Activated CD4-positive, alpha-beta memory T cell treated with anti-CD3 and anti-CD28 coated beads, Interleukin-2, amount 10 ng/mL, durations not matched to agents 7 days and 5 days (primary cell): Measurements from ENCODE around the gene LIMA1. TPM values are rescaled to one million over a fixed set of nuclear protein-coding genes. Genes with fewer than 3 reads are reported as not detected.

Source experiments
- CTCF ChIA-PET: fragments of 350-600 bp; sonication (Branson Sonifier 250); formaldehyde crosslinking; loops from one replicate; lab custom pipeline; 2021; ENCODE audit warnings: antibody characterized with exemption, inconsistent platforms; lab: Charles Lee
- POLR2A ChIA-PET: fragments of 350-600 bp; sonication (Branson Sonifier 250); formaldehyde crosslinking; loops from one replicate; lab custom pipeline; 2021; ENCODE audit warnings: antibody characterized with exemption; lab: Charles Lee
- DNase-seq: peaks from one replicate; pipeline ENCODE4 v3.0.0-alpha.2; 2020
- H3K27ac Mint-ChIP-seq: one replicate; pipeline ENCODE4 v1.8.0; 2021; ENCODE audit warnings: mild to moderate bottlenecking, mixed read lengths
- H3K27me3 Mint-ChIP-seq: one replicate; pipeline ENCODE4 v1.8.0; 2021; ENCODE audit warnings: mixed read lengths
- H3K36me3 Mint-ChIP-seq: one replicate; pipeline ENCODE4 v1.8.0; 2021; ENCODE audit warnings: low read depth, mixed read lengths
- H3K4me1 Mint-ChIP-seq: one replicate; pipeline ENCODE4 v1.8.0; 2021; ENCODE audit warnings: mixed read lengths
- H3K4me3 Mint-ChIP-seq: one replicate; pipeline ENCODE4 v1.8.0; 2021; ENCODE audit warnings: mild to moderate bottlenecking, mixed read lengths
- H3K9me3 Mint-ChIP-seq: one replicate; pipeline ENCODE4 v1.8.0; 2021; ENCODE audit warnings: mixed read lengths
- total RNA-seq, 2 experiments: library from RNA; stranded (reverse); gene quantifications; one replicate each; pipeline ENCODE4 v1.2.3, GENCODE V29; 2021

Gene LIMA1
- total RNA-seq, 2 experiments from 2014 or later = 59.4 to 59.9 TPM

GRCh38 chr12:50187084-50187900, 96.0 kb downstream of the LIMA1 start:
- DNase-seq = peak; percentile 33
- peaks cover 63% of the 10 kb centered on the region for H3K4me1 Mint-ChIP-seq
- no peaks in the 10 kb centered on the region for H3K9me3 Mint-ChIP-seq
- no peaks in the 10 kb centered on the region for H3K27me3 Mint-ChIP-seq
- ChIA-PET CTCF (interaction anchor here (0.6 to 4.3 kb wide), 9 partner anchors 10 to 148 kb away, joined by 3 to 20 read pairs (median 3); partner anchors contain the start of genes CERS5, COX14 and SMARCD1), POLR2A (interaction anchor here (0.7 to 5.2 kb wide), 9 partner anchors 11 to 75 kb away, joined by 3 to 26 read pairs (median 5); partner anchors contain the start of genes CERS5 and COX14)
- peaks cover 53% of the 10 kb centered on the region for H3K36me3 Mint-ChIP-seq
- peak overlapping the region; percentile 82 for H3K27ac Mint-ChIP-seq
- H3K4me3 Mint-ChIP-seq = no peak overlapping the region

GRCh38 chr12:50186681-50187080, 96.6 kb downstream of the LIMA1 start:
- Mint-ChIP-seq H3K4me1 (peaks cover 63% of the 10 kb centered on the region), H3K27ac (peak overlapping the region; percentile 82), H3K4me3 (no peak overlapping the region), H3K36me3 (peaks cover 52% of the 10 kb centered on the region), H3K27me3 (no peaks in the 10 kb centered on the region), H3K9me3 (no peaks in the 10 kb centered on the region)
- ChIA-PET POLR2A (interaction anchor here (1.1 to 5.2 kb wide), 7 partner anchors 11 to 75 kb away, joined by 3 to 26 read pairs (median 7); partner anchors contain the start of genes CERS5 and COX14), CTCF (interaction anchor here (2.0 to 4.3 kb wide), 2 partner anchors 11 to 75 kb away, joined by 13 to 20 read pairs; partner anchors contain the start of gene COX14)
- DNase-seq = no peak

GRCh38 chr12:50185970-50186663, 97.2 kb downstream of the LIMA1 start:
- ChIA-PET POLR2A (interaction anchor here (0.7 to 5.2 kb wide), 11 partner anchors 10 to 97 kb away, joined by 3 to 26 read pairs (median 3); partner anchors contain the start of genes CERS5, COX14 and LIMA1), CTCF (interaction anchor here (4.3 kb wide), 1 partner anchor 10 kb away, joined by 20 read pairs; no protein-coding TSS in a partner anchor)
- Mint-ChIP-seq H3K27me3 (no peaks in the 10 kb centered on the region), H3K4me1 (peaks cover 61% of the 10 kb centered on the region), H3K36me3 (peaks cover 55% of the 10 kb centered on the region), H3K27ac (peak overlapping the region; percentile 82), H3K4me3 (no peak overlapping the region), H3K9me3 (no peaks in the 10 kb centered on the region)
- no peak for DNase-seq

GRCh38 chr12:50185301-50185895, 97.9 kb downstream of the LIMA1 start:
- ChIA-PET POLR2A (interaction anchor here (0.7 to 5.2 kb wide), 7 partner anchors 10 to 100 kb away, joined by 3 to 26 read pairs (median 3); partner anchors contain the start of genes CERS5, LIMA1 and SMARCD1), CTCF (interaction anchor here (1.8 to 4.3 kb wide), 2 partner anchors 9 to 74 kb away, joined by 8 to 20 read pairs; partner anchors contain the start of gene COX14)
- H3K9me3 Mint-ChIP-seq = no peaks in the 10 kb centered on the region
- H3K4me3 Mint-ChIP-seq = no peak overlapping the region
- H3K36me3 Mint-ChIP-seq = peaks cover 55% of the 10 kb centered on the region
- H3K4me1 Mint-ChIP-seq = peaks cover 57% of the 10 kb centered on the region
- H3K27ac Mint-ChIP-seq = peak overlapping the region; percentile 82
- DNase-seq = no peak
- H3K27me3 Mint-ChIP-seq = no peaks in the 10 kb centered on the region

GRCh38 chr12:50184261-50184660, 99.1 kb downstream of the LIMA1 start:
- POLR2A ChIA-PET = no interaction called here
- no peaks in the 10 kb centered on the region for H3K27me3 Mint-ChIP-seq
- no peak overlapping the region for H3K27ac Mint-ChIP-seq
- no peaks in the 10 kb centered on the region for H3K9me3 Mint-ChIP-seq
- CTCF ChIA-PET = interaction anchor here (0.6 to 1.8 kb wide), 4 partner anchors 52 to 617 kb away, joined by 3 to 9 read pairs (median 7); partner anchors contain the start of gene COX14
- peaks cover 51% of the 10 kb centered on the region for H3K4me1 Mint-ChIP-seq
- DNase-seq = no peak
- no peak overlapping the region for H3K4me3 Mint-ChIP-seq
- peaks cover 53% of the 10 kb centered on the region for H3K36me3 Mint-ChIP-seq

- ChIA-PET CTCF (interaction anchor here (0.9 to 1.6 kb wide), 3 partner anchors 8 to 132 kb away, joined by 3 to 6 read pairs (median 5); no protein-coding TSS in a partner anchor), POLR2A (interaction anchor here (0.9 to 1.6 kb wide), 2 partner anchors 38 to 40 kb away, joined by 3 read pairs; no protein-coding TSS in a partner anchor)
- H3K27me3 Mint-ChIP-seq = no peaks in the 10 kb centered on the region
Observed at GRCh38 chr12:50182461-50182860, 100.9 kb downstream of the LIMA1 start.

GRCh38 chr12:50181691-50182090, 101.6 kb downstream of the LIMA1 start:
- no peaks in the 10 kb centered on the region for H3K9me3 Mint-ChIP-seq
- peaks cover 57% of the 10 kb centered on the region for H3K36me3 Mint-ChIP-seq
- no peaks in the 10 kb centered on the region for H3K27me3 Mint-ChIP-seq
- no peak overlapping the region for H3K27ac Mint-ChIP-seq
- CTCF ChIA-PET = interaction anchor here (0.8 to 1.6 kb wide), 7 partner anchors 9 to 133 kb away, joined by 3 to 6 read pairs (median 5); no protein-coding TSS in a partner anchor
- POLR2A ChIA-PET = interaction anchor here (0.5 kb wide), 1 partner anchor 112 kb away, joined by 3 read pairs; no protein-coding TSS in a partner anchor
- no peak overlapping the region for H3K4me3 Mint-ChIP-seq
- peaks cover 25% of the 10 kb centered on the region for H3K4me1 Mint-ChIP-seq
- no peak for DNase-seq

More at GRCh38 chr12:50182461-50182860, 100.9 kb downstream of the LIMA1 start:
- no peak for DNase-seq
- Mint-ChIP-seq H3K36me3 (peaks cover 54% of the 10 kb centered on the region), H3K9me3 (no peaks in the 10 kb centered on the region), H3K4me1 (peaks cover 33% of the 10 kb centered on the region), H3K27ac (no peak overlapping the region), H3K4me3 (no peak overlapping the region)

GRCh38 chr12:50175716-50176026, 107.6 kb downstream of the LIMA1 start:
- POLR2A ChIA-PET = interaction anchor here (0.7 to 0.9 kb wide), 2 partner anchors 10 to 11 kb away, joined by 3 read pairs; no protein-coding TSS in a partner anchor
- H3K27ac Mint-ChIP-seq = no peak overlapping the region
- no peaks in the 10 kb centered on the region for H3K4me1 Mint-ChIP-seq
- no peak overlapping the region for H3K4me3 Mint-ChIP-seq
- CTCF ChIA-PET = interaction anchor here (0.6 to 6.1 kb wide), 28 partner anchors 9 to 208 kb away, joined by 3 to 66 read pairs (median 5); partner anchors contain the start of genes CERS5, COX14 and SMARCD1
- no peak for DNase-seq
- no peaks in the 10 kb centered on the region for H3K27me3 Mint-ChIP-seq
- H3K36me3 Mint-ChIP-seq = peaks cover 27% of the 10 kb centered on the region
- no peaks in the 10 kb centered on the region for H3K9me3 Mint-ChIP-seq

GRCh38 chr12:50174971-50175715, 108.2 kb downstream of the LIMA1 start:
- Mint-ChIP-seq H3K36me3 (peaks cover 27% of the 10 kb centered on the region), H3K27ac (no peak overlapping the region), H3K9me3 (no peaks in the 10 kb centered on the region), H3K27me3 (no peaks in the 10 kb centered on the region), H3K4me3 (no peak overlapping the region), H3K4me1 (peaks cover 2% of the 10 kb centered on the region)
- POLR2A ChIA-PET = interaction anchor here (0.7 kb wide), 1 partner anchor 10 kb away, joined by 3 read pairs; no protein-coding TSS in a partner anchor
- CTCF ChIA-PET = interaction anchor here (0.6 to 6.1 kb wide), 33 partner anchors 8 to 208 kb away, joined by 3 to 66 read pairs (median 5); partner anchors contain the start of genes CERS5, COX14 and SMARCD1
- no peak for DNase-seq

- H3K9me3 Mint-ChIP-seq = no peaks in the 10 kb centered on the region
- peaks cover 31% of the 10 kb centered on the region for H3K4me1 Mint-ChIP-seq
- POLR2A ChIA-PET = interaction anchor here (0.7 to 4.9 kb wide), 22 partner anchors 10 to 597 kb away, joined by 3 to 60 read pairs (median 5); partner anchors contain the start of genes COX14, LARP4, LIMA1 and RACGAP1
- peak; percentile 99 for DNase-seq
- H3K36me3 Mint-ChIP-seq = peaks cover 9% of the 10 kb centered on the region
- H3K27ac Mint-ChIP-seq = peak within 1 kb of the TSS; percentile 89
- no peaks in the 10 kb centered on the region for H3K27me3 Mint-ChIP-seq
- CTCF ChIA-PET = interaction anchor here (0.6 to 4.9 kb wide), 15 partner anchors 8 to 129 kb away, joined by 3 to 55 read pairs (median 4); partner anchors contain the start of genes COX14 and LIMA1
- peak within 1 kb of the TSS; percentile 97 for H3K4me3 Mint-ChIP-seq
Observed at GRCh38 chr12:50167049-50167828, 116.1 kb downstream of the LIMA1 start, which contains the start of gene CERS5. Gene CERS5, minus strand, starts transcription at chr12:50167369. Its CDS starts 72 bp downstream, at chr12:50167297.
